SK-N-SH treated with all-trans-retinoic acid at 6 μM for 48 hours (cell line): ENCODE measurements around the gene TNFRSF13B.

Experiments used
- ATAC-seq: fragments of 200-7000 bp; cut with Tn5 transposase; 3 replicates; pipeline ENCODE4 v1.9.1; 2020; ENCODE audit warnings: mild to moderate bottlenecking, moderate library complexity
- ARNTL ChIP-seq: fragments of 450-650 bp; formaldehyde crosslinking; IDR thresholded peaks from 2 replicates; pipeline ENCODE4 v1.5.0; 2020; ENCODE audit warnings: low read depth, mild to moderate bottlenecking, moderate library complexity, borderline replicate concordance
- BACH2 ChIP-seq: fragments of 250-450 bp; sonication (Bioruptor Pico); IDR thresholded peaks from 2 replicates; pipeline ENCODE4 v1.9.0; 2021; ENCODE audit warnings: mild to moderate bottlenecking, borderline replicate concordance
- CSDC2 ChIP-seq: fragments of 250-450 bp; sonication (Bioruptor Pico); IDR thresholded peaks from 2 replicates; pipeline ENCODE4 v1.5.0; 2020; ENCODE audit warnings: mild to moderate bottlenecking, moderate library complexity
- ESRRG ChIP-seq: fragments of 250-450 bp; sonication (Bioruptor Pico); IDR thresholded peaks from 2 replicates; pipeline ENCODE4 v1.6.1; 2021; ENCODE audit warnings: mild to moderate bottlenecking
- GLIS3 ChIP-seq: fragments of 250-450 bp; sonication (Bioruptor Pico); IDR thresholded peaks from 2 replicates; pipeline ENCODE4 v1.5.0; 2020; ENCODE audit warnings: mild to moderate bottlenecking, moderate library complexity
- ISL1 ChIP-seq: fragments of 250-450 bp; sonication (Bioruptor Pico); IDR thresholded peaks from 2 replicates; pipeline ENCODE4 v2.1.2; 2022; ENCODE audit warnings: mild to moderate bottlenecking, moderate library complexity
- OSR1 ChIP-seq: fragments of 250-450 bp; sonication (Bioruptor Pico); IDR thresholded peaks from 2 replicates; pipeline ENCODE4 v1.8.0; 2022; ENCODE audit warnings: moderate library complexity, mild to moderate bottlenecking, inconsistent platforms
- POU6F1 ChIP-seq: fragments of 250-450 bp; sonication (Bioruptor Pico); IDR thresholded peaks from 2 replicates; pipeline ENCODE4 v1.8.0; 2021; ENCODE audit warnings: low read depth, mild to moderate bottlenecking, moderate library complexity, borderline replicate concordance
- PPARA ChIP-seq: fragments of 250-450 bp; sonication (Bioruptor Pico); IDR thresholded peaks from 2 replicates; pipeline ENCODE4 v1.5.0; 2020; ENCODE audit warnings: mild to moderate bottlenecking, borderline replicate concordance
- RARB ChIP-seq: fragments of 250-450 bp; sonication (Bioruptor Pico); IDR thresholded peaks from 2 replicates; pipeline ENCODE4 v1.8.0; 2021; ENCODE audit warnings: mild to moderate bottlenecking, moderate library complexity
- SNAI2 ChIP-seq: fragments of 250-450 bp; sonication (Bioruptor Pico); IDR thresholded peaks from 2 replicates; pipeline ENCODE4 v1.5.0; 2020; ENCODE audit warnings: mild to moderate bottlenecking, moderate library complexity
- TOX ChIP-seq: fragments of 250-450 bp; sonication (Bioruptor Pico); IDR thresholded peaks from 2 replicates; pipeline ENCODE4 v1.8.0; 2021; ENCODE audit warnings: mild to moderate bottlenecking, moderate library complexity, borderline replicate concordance
- TSHZ2 ChIP-seq: fragments of 250-450 bp; sonication (Bioruptor Pico); IDR thresholded peaks from 2 replicates; pipeline ENCODE4 v1.5.0; 2020; ENCODE audit warnings: mild to moderate bottlenecking, moderate library complexity
- ZC3H10 ChIP-seq: fragments of 250-450 bp; sonication (Bioruptor Pico); IDR thresholded peaks from 2 replicates; pipeline ENCODE4 v1.5.1; 2021; ENCODE audit warnings: mild to moderate bottlenecking, moderate library complexity
- ZFP3 ChIP-seq: fragments of 250-450 bp; sonication (Bioruptor Pico); IDR thresholded peaks from 2 replicates; pipeline ENCODE4 v1.5.0; 2020; ENCODE audit warnings: mild to moderate bottlenecking, moderate library complexity
- ZFP30 ChIP-seq: fragments of 450-650 bp; formaldehyde crosslinking; IDR thresholded peaks from 2 replicates; pipeline ENCODE4 v1.5.0; 2022; ENCODE audit warnings: mild to moderate bottlenecking, moderate library complexity
- ZNF565 ChIP-seq: fragments of 450-650 bp; formaldehyde crosslinking; conservative IDR thresholded peaks from 2 replicates; pipeline ENCODE4 v1.5.0; 2020; ENCODE audit warnings: low read depth, mild to moderate bottlenecking, moderate library complexity
- ZNF70 ChIP-seq: fragments of 450-650 bp; formaldehyde crosslinking; IDR thresholded peaks from 2 replicates; pipeline ENCODE4 v1.5.0; 2020; ENCODE audit warnings: mild to moderate bottlenecking, moderate library complexity
- ZNF8 ChIP-seq: fragments of 450-650 bp; formaldehyde crosslinking; IDR thresholded peaks from 2 replicates; pipeline ENCODE4 v1.5.0; 2020; ENCODE audit warnings: mild to moderate bottlenecking, moderate library complexity

TNFRSF13B gene

GRCh38 chr17:16944334-16945135 lies 27.4 kb downstream of the TNFRSF13B start:
- TF ChIP-seq ZNF565 (CRISPR knock-in tag) (no peak), GLIS3 (CRISPR knock-in tag) (no peak), SNAI2 (no peak), ZNF70 (no peak), ESRRG (CRISPR knock-in tag) (no peak), OSR1 (CRISPR knock-in tag) (no peak), ZC3H10 (CRISPR knock-in tag) (no peak), ZFP30 (CRISPR knock-in tag) (no peak), TSHZ2 (CRISPR knock-in tag) (no peak)
- no peak for ATAC-seq

GRCh38 chr17:16943541-16944333 lies 28.2 kb downstream of the TNFRSF13B start:
- no peak for ATAC-seq
- TF ChIP-seq ESRRG (CRISPR knock-in tag) = no peak
- no peak for TF ChIP-seq GLIS3 (CRISPR knock-in tag)
- no peak for TF ChIP-seq SNAI2
- no peak for TF ChIP-seq OSR1 (CRISPR knock-in tag)
- no peak for TF ChIP-seq ZNF70
- TF ChIP-seq POU6F1 (CRISPR knock-in tag) = no peak
- no peak for TF ChIP-seq TOX
- TF ChIP-seq PPARA (CRISPR knock-in tag) = no peak

GRCh38 chr17:16943032-16943352 lies 28.9 kb downstream of the TNFRSF13B start:
- no peak for ATAC-seq
- TF ChIP-seq TSHZ2 (CRISPR knock-in tag) (no peak), ZNF8 (no peak), RARB (CRISPR knock-in tag) (no peak), POU6F1 (CRISPR knock-in tag) (no peak), TOX (no peak)

GRCh38 chr17:16942141-16943031 lies 29.5 kb downstream of the TNFRSF13B start:
- ATAC-seq = no peak
- TF ChIP-seq ZFP30 (CRISPR knock-in tag) (no peak), ARNTL (CRISPR knock-in tag) (no peak), ISL1 (CRISPR knock-in tag) (no peak), ZNF70 (no peak), ESRRG (CRISPR knock-in tag) (no peak), ZFP3 (CRISPR knock-in tag) (no peak), ZNF565 (CRISPR knock-in tag) (no peak), CSDC2 (no peak), BACH2 (no peak), OSR1 (CRISPR knock-in tag) (no peak), GLIS3 (CRISPR knock-in tag) (no peak)
- TF ChIP-seq, all 23 proteins: peak for 0
